H1 (cell line): ENCODE results near the gene FAM161A. TPM values are rescaled to one million over a fixed set of nuclear protein-coding genes. Genes with fewer than 3 reads are reported as not detected.
"Not testable (repeated sequence)": the region's sequence is repeated elsewhere in the genome, so short reads cannot be mapped to it uniquely, and the experiment has no call there.

Source experiments
- CTCF ChIA-PET: fragments of 300-600 bp; sonication (Branson Sonifier 250); formaldehyde crosslinking; loops from one replicate; lab custom pipeline; 2021; ENCODE audit not compliant: partially characterized antibody; lab: Charles Lee
- POLR2A ChIA-PET: fragments of 300-600 bp; sonication (Branson Sonifier 250); formaldehyde crosslinking; loops from one replicate; lab custom pipeline; 2021; ENCODE audit warnings: inconsistent platforms; ENCODE audit not compliant: partially characterized antibody; lab: Charles Lee
- DNase-seq, 2 experiments: peaks; one replicate each; pipeline versions ENCODE4 v3.0.0 to v3.0.0-alpha.2; 2010 to 2022; ENCODE audit warnings: low spot score in 2 of 2, low read depth in 1 of 2, mixed read lengths in 1 of 2
- FAIRE-seq: peaks from 2 replicates; lab custom pipeline; 2011; peaks lifted over from hg19 to GRCh38; lab: Jason Lieb, UNC
- H2AFZ ChIP-seq: 2 replicates; pipeline ENCODE4 v1.8.1; 2012; ENCODE audit warnings: low read length, inconsistent platforms
- H2AK5ac ChIP-seq: 2 replicates; pipeline ENCODE4 v1.6.1; 2013; ENCODE audit warnings: low read depth, low read length
- H2BK120ac ChIP-seq: replicated peaks from 2 replicates; pipeline ENCODE3; 2013; ENCODE audit warnings: low read depth, low read length, inconsistent platforms
- H2BK12ac ChIP-seq: 2 replicates; pipeline ENCODE4 v1.6.1; 2013; ENCODE audit warnings: low read depth, low read length
- H2BK15ac ChIP-seq: 2 replicates; pipeline ENCODE4 v1.6.1; 2013; ENCODE audit warnings: low read length
- H2BK20ac ChIP-seq: 2 replicates; pipeline ENCODE4 v1.6.1; 2013; ENCODE audit warnings: low read length
- H2BK5ac ChIP-seq: 2 replicates; pipeline ENCODE4 v1.6.1; 2013; ENCODE audit warnings: low read depth, low read length
- H3K14ac ChIP-seq: 2 replicates; pipeline ENCODE4 v1.6.1; 2013; ENCODE audit warnings: inconsistent platforms; ENCODE audit not compliant: insufficient read length
- H3K18ac ChIP-seq: 2 replicates; pipeline ENCODE4 v1.6.1; 2013; ENCODE audit warnings: low read length; ENCODE audit errors: extremely low read depth
- H3K23ac ChIP-seq: 2 replicates; pipeline ENCODE4 v1.6.1; 2013; ENCODE audit warnings: inconsistent platforms; ENCODE audit not compliant: insufficient read length
- H3K23me2 ChIP-seq: 2 replicates; pipeline ENCODE4 v1.6.1; 2013; ENCODE audit warnings: low read depth, low read length
- H3K27ac ChIP-seq: 2 replicates; pipeline ENCODE4 v1.6.1; 2011; ENCODE audit warnings: low read depth, low read length, inconsistent platforms
- H3K27me3 ChIP-seq, 4 experiments: replicated peaks in 1 of 4; 1 replicate in 1 of 4; 2 replicates in 3 of 4; pipeline versions ENCODE4 v1.6.1 to v1.8.1; 2011 to 2013; ENCODE audit warnings: low read length in 3 of 4, mild to moderate bottlenecking in 3 of 4, inconsistent platforms in 2 of 4, mixed read lengths in 2 of 4, moderate library complexity in 1 of 4; ENCODE audit not compliant: control insufficient read depth in 3 of 4, insufficient read depth in 3 of 4; ENCODE audit errors: extremely low read depth in 1 of 4
- H3K36me3 ChIP-seq, 4 experiments: 2 replicates each; pipeline versions ENCODE4 v1.6.1 to v1.8.1; 2011 to 2013; ENCODE audit warnings: mild to moderate bottlenecking in 4 of 4, low read length in 3 of 4, moderate library complexity in 2 of 4, control low read depth in 1 of 4, inconsistent platforms in 1 of 4; ENCODE audit not compliant: insufficient read depth in 4 of 4, control insufficient read depth in 2 of 4
- H3K4ac ChIP-seq: replicated peaks from 2 replicates; pipeline ENCODE3; 2013; ENCODE audit warnings: low read length, low read depth, mixed read lengths, inconsistent platforms; ENCODE audit not compliant: insufficient read length
- H3K4me1 ChIP-seq, 4 experiments: replicated peaks in 1 of 4; 1 replicate in 1 of 4; 2 replicates in 3 of 4; pipeline versions ENCODE4 v1.6.1 to v1.8.1; 2011 to 2013; ENCODE audit warnings: low read length in 3 of 4, inconsistent platforms in 2 of 4, mixed read lengths in 1 of 4; ENCODE audit not compliant: insufficient read depth in 4 of 4, control insufficient read depth in 3 of 4
- H3K4me2 ChIP-seq, 2 experiments: 2 replicates each; pipeline versions ENCODE4 v1.6.1 to v1.8.1; 2011 to 2013; ENCODE audit warnings: low read depth in 2 of 2, low read length in 2 of 2, control low read depth in 1 of 2, inconsistent platforms in 1 of 2, mild to moderate bottlenecking in 1 of 2; ENCODE audit not compliant: insufficient read depth in 1 of 2
- H3K4me3 ChIP-seq, 4 experiments: fragments of 200-600, 300-600 bp in 1 of 4; sonication (generic), shearing (Covaris generic), sonication (Bioruptor Twin) in 1 of 4; 2 replicates each; pipeline versions ENCODE4 v1.5.1 to v1.8.1; 2011 to 2016; ENCODE audit warnings: low read length in 4 of 4, low read depth in 3 of 4, control low read depth in 2 of 4, inconsistent platforms in 2 of 4, mild to moderate bottlenecking in 2 of 4, mixed read lengths in 1 of 4, moderate library complexity in 1 of 4; ENCODE audit not compliant: insufficient read depth in 2 of 4; ENCODE audit errors: extremely low read depth in 1 of 4
- H3K56ac ChIP-seq: replicated peaks from 2 replicates; pipeline ENCODE3; 2013; ENCODE audit warnings: low read depth, mild to moderate bottlenecking, mixed read lengths, low read length, inconsistent platforms; ENCODE audit not compliant: insufficient read length
- H3K79me1 ChIP-seq: 2 replicates; pipeline ENCODE4 v1.6.1; 2013; ENCODE audit warnings: low read depth, low read length, control low read depth
- H3K79me2 ChIP-seq, 2 experiments: 2 replicates each; pipeline versions ENCODE4 v1.6.1 to v1.8.1; 2012 to 2013; ENCODE audit warnings: low read length in 2 of 2, mild to moderate bottlenecking in 2 of 2, inconsistent platforms in 1 of 2; ENCODE audit not compliant: insufficient read depth in 2 of 2, control insufficient read depth in 1 of 2
- H3K9ac ChIP-seq, 4 experiments: replicated peaks in 1 of 4; 1 replicate in 1 of 4; 2 replicates in 3 of 4; pipeline versions ENCODE4 v1.6.1 to v1.8.1; 2011 to 2013; ENCODE audit warnings: low read depth in 3 of 4, low read length in 3 of 4, control low read depth in 2 of 4, mild to moderate bottlenecking in 2 of 4, moderate library complexity in 2 of 4, inconsistent platforms in 1 of 4; ENCODE audit errors: extremely low read depth in 1 of 4
- H3K9me3 ChIP-seq, 2 experiments: 2 replicates each; pipeline versions ENCODE4 v1.6.1 to v1.8.1; 2012 to 2013; ENCODE audit warnings: mild to moderate bottlenecking in 2 of 2, moderate library complexity in 2 of 2, control low read depth in 1 of 2, inconsistent platforms in 1 of 2, low read depth in 1 of 2, low read length in 1 of 2, mixed read lengths in 1 of 2; ENCODE audit not compliant: insufficient read depth in 2 of 2
- H4K20me1 ChIP-seq, 2 experiments: replicated peaks in 1 of 2; 2 replicates each; pipeline versions ENCODE3 to v1.8.1; 2011 to 2013; ENCODE audit warnings: inconsistent platforms in 2 of 2, low read length in 2 of 2, mild to moderate bottlenecking in 1 of 2; ENCODE audit not compliant: insufficient read depth in 2 of 2, control insufficient read depth in 1 of 2
- H4K5ac ChIP-seq: 2 replicates; pipeline ENCODE4 v1.6.1; 2013; ENCODE audit warnings: low read length, low read depth, mixed read lengths, inconsistent platforms; ENCODE audit not compliant: insufficient read length
- H4K8ac ChIP-seq: 2 replicates; pipeline ENCODE4 v1.8.0; 2013; ENCODE audit warnings: mild to moderate bottlenecking, moderate library complexity, low read length, inconsistent platforms; ENCODE audit not compliant: insufficient read depth; ENCODE audit errors: extremely low read depth
- H4K91ac ChIP-seq: replicated peaks from 2 replicates; pipeline ENCODE3; 2013; ENCODE audit warnings: low read length, mixed read lengths, inconsistent platforms; ENCODE audit not compliant: insufficient read length
- WGBS, 2 experiments: shearing (Covaris generic) in 1 of 2; methylation state at CpG; one replicate each; pipeline versions ENCODE4 v1.1.6 to v1.1.7; 2013 to 2015; ENCODE audit warnings: low lambda C conversion rate in 2 of 2, mixed read lengths in 2 of 2, inconsistent platforms in 1 of 2, low coverage in 1 of 2, missing lambda C conversion rate in 1 of 2; ENCODE audit not compliant: insufficient replicate concordance in 2 of 2, insufficient coverage in 1 of 2, insufficient read length in 1 of 2; ENCODE audit errors: extremely low coverage in 1 of 2, missing lambda C conversion rate in 1 of 2; 5-methylcytosine and 5-hydroxymethylcytosine counted together
- polyA plus RNA-seq, 7 experiments: library from polyadenylated mRNA; depleted of rRNA in 3 of 7; stranded (reverse) in 5 of 7; unstranded in 2 of 7; fragments of >200 nt in 5 of 7; fragments of 200-250 nt in 2 of 7; gene quantifications; 1 replicate in 5 of 7; 2 replicates in 1 of 7; 4 replicates in 1 of 7; pipeline versions ENCODE4 v1.2.1 to v1.2.3, GENCODE V29; 2011 to 2013; ENCODE audit warnings: missing spikeins in 2 of 7, mixed read lengths in 2 of 7
- total RNA-seq: library from RNA; stranded (reverse); fragmentation: NEBNext Ultra II Directional; extraction: Animal tissue kit (Norgen Biotek cat#: 25700); gene quantifications from 2 replicates; pipeline ENCODE4 v1.2.1, GENCODE V29; 2021

The FAM161A gene
- total and polyA plus RNA-seq, 2 of the 8 experiments (the other 6 are each of a cell fraction or from before 2014, with no cell fraction given): 1.6 to 9.7 TPM

DNA sequence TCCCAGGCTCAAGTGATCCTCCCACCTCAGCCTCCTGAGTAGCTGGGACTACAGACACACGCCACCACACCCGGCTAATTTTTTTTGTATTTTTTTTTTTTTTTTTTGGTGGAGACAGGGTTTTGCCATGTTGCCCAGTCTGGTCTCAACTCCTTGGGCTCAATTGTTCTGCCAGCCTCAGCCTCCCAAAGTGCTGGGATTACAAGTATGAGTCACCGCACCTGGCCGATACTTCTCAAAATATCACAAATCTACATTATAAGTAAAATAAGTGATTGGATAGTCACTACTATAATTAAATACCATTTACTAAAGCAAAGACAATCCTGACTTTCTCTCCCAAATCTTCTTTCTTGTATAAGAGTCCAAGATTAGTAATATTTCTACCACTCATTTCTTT, 25.5 kb upstream of the FAM161A start:
- DNase-seq, H2AK5ac ChIP-seq, H2BK5ac ChIP-seq, H3K27ac ChIP-seq, H3K4me1 ChIP-seq, H2BK120ac ChIP-seq, H2BK15ac ChIP-seq, H3K23ac ChIP-seq, H3K4me2 ChIP-seq, H4K5ac ChIP-seq, H3K4ac ChIP-seq, H3K14ac ChIP-seq, H4K20me1 ChIP-seq, H4K8ac ChIP-seq, H2BK12ac ChIP-seq, H4K91ac ChIP-seq, H3K9ac ChIP-seq, H3K27me3 ChIP-seq, H3K18ac ChIP-seq, H3K9me3 ChIP-seq, H3K23me2 ChIP-seq, H3K4me3 ChIP-seq, FAIRE-seq, H2AFZ ChIP-seq, H2BK20ac ChIP-seq, H3K56ac ChIP-seq, H3K79me1 ChIP-seq: not testable (repeated sequence)
- WGBS, 2 experiments: 92% methylated on average over 2 of the region's 4 CpGs; no CpG with 5 or more reads in 1 of the 2 experiments
- ChIA-PET POLR2A (interaction anchor here (2.1 to 3.3 kb wide), 2 partner anchors 8 to 12 kb away, joined by 5 to 21 read pairs; no protein-coding TSS in a partner anchor), CTCF (interaction anchor here (0.6 to 0.7 kb wide), 2 partner anchors 121 to 373 kb away, joined by 3 to 4 read pairs; no protein-coding TSS in a partner anchor)
- H3K36me3 ChIP-seq: peaks cover 39 to 99% (median 77%) of the 10 kb centered on the region in 4 experiments
- H3K79me2 ChIP-seq: peaks cover 0 to 14% of the 10 kb centered on the region in 2 experiments; a peak in 1 of 4 replicates
